Hepatocyte (in vitro differentiated cells): ENCODE results near the gene ANKS6.

Experiments
- EZH2 ChIP-seq: fragments of 200-600 bp; sonication (generic); IDR thresholded peaks from 2 replicates; pipeline ENCODE4 v1.6.1; 2016; ENCODE audit warnings: antibody characterized with exemption, mild to moderate bottlenecking, borderline replicate concordance
- EZH2phosphoT487 ChIP-seq: fragments of 200-600 bp; sonication (generic); IDR thresholded peaks from one replicate; pipeline ENCODE4 v1.6.1; 2018; ENCODE audit warnings: antibody characterized with exemption, mild to moderate bottlenecking, low read depth, moderate library complexity; ENCODE audit not compliant: unreplicated experiment, severe bottlenecking
- TF ChIP-seq, protein P1 (sequence below): fragments of 200-600 bp; sonication (generic); IDR thresholded peaks from 2 replicates; pipeline ENCODE4 v1.5.1; 2016; ENCODE audit warnings: antibody characterized with exemption, mild to moderate bottlenecking; ENCODE audit not compliant: poor library complexity

DNA sequence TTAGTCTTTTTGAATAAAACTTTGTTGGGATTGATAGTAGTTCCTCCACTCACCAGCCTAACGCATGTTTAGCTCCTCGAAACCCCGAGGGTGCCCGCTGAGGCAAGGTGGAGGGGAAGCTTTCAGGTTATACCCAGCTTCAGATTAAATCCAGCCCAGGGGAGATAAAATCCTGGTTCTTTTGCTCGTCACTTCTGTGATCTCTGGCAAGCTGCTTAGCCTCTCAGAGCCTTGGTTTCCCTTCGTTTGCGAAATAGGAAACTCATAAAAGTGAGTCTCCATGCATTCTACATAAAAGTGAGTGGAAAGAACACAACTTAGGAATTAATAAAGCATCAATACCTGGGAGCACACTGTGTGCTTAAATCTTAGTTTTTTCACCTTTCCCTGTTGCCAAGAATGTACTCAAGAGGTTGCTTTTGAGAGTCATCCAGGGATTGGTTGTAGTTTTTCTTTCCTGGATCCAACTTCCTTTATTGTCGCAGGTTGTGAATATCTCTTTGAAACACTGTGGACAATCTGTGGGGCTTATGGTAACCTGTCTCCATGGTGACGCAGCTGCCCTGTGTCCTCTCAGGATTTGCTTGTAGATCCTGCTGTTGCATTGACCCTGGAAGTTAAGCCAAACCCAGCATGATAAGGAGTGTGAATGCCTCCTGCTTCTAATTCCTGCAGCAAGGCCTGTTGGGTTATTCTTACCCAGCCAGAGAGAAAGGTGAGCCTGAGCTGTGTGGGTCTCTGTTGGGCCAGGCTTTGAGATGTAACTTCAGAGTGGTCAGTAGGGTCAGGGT is 13.2 kb upstream of the ANKS6 start:
- TF ChIP-seq EZH2phosphoT487 (no peak), EZH2 (no peak)
- TF ChIP-seq, protein P1, sequence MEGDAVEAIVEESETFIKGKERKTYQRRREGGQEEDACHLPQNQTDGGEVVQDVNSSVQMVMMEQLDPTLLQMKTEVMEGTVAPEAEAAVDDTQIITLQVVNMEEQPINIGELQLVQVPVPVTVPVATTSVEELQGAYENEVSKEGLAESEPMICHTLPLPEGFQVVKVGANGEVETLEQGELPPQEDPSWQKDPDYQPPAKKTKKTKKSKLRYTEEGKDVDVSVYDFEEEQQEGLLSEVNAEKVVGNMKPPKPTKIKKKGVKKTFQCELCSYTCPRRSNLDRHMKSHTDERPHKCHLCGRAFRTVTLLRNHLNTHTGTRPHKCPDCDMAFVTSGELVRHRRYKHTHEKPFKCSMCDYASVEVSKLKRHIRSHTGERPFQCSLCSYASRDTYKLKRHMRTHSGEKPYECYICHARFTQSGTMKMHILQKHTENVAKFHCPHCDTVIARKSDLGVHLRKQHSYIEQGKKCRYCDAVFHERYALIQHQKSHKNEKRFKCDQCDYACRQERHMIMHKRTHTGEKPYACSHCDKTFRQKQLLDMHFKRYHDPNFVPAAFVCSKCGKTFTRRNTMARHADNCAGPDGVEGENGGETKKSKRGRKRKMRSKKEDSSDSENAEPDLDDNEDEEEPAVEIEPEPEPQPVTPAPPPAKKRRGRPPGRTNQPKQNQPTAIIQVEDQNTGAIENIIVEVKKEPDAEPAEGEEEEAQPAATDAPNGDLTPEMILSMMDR, result no peak
